HG03064 (cell line): ENCODE measurements around the gene TPM4.

Experiments
- ATAC-seq: cut with Tn5 transposase; IDR thresholded peaks from one replicate; pipeline ENCODE4 v1.9.1; 2021; ENCODE audit warnings: low read depth; ENCODE audit not compliant: unreplicated experiment

The TPM4 gene

DNA sequence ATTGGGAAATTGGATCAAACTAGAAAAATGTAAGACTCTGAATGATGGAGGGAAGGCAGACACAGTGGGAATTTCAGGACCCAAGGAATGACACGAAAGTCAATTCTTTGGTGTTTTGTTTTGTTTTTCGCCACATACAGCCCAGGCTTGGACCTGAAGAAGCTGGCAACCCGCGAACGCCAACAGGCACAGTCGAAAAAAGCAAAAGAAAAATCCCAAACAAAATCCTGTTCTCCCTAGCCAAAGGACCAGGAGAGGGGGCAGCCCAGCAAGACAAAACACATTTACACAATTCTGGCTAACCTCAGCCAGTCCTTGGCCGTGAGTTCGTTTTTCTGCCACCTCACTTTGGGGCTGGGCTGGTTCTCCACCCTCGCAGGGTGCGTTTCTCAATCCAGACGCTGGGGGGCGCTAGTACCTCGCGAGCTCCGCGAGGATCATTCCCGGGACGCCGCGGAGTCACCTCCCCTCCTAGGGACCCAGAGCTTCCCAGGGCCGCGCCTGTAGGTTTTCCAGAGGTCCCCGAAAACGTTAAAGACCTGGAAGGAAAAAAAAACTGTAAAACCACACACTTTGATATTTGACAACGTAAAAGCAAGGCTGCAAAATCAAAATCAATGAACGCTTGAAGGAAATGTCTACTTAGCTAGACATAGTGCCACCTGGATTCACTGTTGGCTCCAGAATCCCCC, 34.9 kb upstream of the TPM4 start:
- no peak for ATAC-seq

DNA sequence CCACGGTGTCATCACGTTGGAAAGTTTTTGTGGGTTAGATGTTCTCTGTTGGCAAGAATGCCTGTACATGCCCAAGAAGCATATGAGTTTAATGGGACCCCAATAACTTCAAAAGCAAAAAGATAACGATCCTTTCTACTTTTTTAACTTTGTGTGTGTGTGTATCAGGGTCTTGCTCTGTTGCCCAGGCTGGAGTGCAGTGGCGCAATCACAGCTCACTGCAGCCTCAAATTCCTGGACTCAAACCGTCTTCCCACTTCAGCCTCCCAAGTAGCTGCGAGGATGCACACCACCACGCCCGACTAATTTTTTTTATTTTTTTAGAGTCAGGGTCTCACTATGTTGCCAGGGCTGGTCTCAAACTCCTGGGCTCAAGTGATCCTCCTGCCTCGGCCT, 34.3 kb upstream of the TPM4 start:
- ATAC-seq: no peak

DNA sequence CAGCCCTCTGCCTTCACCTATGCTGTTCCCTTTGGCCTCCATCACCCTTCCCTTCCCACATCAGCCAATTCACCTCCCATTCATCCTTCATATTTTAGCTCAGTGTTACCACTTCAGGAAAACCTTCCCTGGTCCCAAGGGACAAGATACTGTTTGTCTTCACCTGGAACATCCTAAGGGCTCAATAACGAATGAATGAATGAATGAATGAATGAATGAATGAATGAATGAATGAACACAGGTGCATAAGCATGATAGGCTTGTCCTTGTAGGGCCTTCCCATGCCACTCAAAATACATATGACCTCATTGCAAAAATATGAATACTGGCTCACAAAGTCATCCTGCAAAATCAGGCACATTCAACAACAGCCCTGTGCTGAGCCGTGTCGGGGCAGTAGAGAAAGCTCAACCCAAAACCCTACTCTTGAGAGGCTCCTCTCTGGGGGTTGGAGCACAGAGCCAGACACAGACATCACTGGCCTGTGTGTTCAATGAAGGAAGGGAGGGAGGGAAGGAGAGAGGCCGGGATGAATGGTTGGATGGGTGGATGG, 33.7 kb upstream of the TPM4 start:
- no peak for ATAC-seq

DNA sequence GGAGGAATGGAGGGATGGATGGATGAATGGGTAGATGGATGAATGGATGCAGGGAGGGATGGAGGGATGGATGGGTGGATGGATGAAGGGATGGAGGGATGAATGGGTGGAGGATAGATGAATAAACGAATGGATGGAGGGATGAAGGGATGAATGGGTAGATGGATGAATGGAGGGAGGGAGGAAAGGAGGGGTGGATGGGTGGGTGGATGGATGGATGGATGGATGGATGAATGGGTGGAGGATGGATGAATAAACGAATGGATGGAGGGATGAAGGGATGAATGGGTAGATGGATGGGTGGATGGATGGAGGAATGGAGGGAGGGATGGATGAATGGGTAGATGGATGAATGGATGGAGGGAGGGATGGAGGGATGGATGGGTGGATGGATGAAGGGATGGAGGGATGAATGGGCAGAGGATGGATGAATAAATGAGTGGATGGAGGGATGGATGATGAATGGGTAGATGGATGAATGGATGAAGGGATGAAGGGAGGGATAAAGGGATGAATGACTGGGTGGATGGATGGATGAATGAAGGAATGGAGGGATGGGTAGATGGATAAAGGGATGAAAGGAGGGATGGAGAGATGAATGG, 33.0 kb upstream of the TPM4 start:
- ATAC-seq: no peak

DNA sequence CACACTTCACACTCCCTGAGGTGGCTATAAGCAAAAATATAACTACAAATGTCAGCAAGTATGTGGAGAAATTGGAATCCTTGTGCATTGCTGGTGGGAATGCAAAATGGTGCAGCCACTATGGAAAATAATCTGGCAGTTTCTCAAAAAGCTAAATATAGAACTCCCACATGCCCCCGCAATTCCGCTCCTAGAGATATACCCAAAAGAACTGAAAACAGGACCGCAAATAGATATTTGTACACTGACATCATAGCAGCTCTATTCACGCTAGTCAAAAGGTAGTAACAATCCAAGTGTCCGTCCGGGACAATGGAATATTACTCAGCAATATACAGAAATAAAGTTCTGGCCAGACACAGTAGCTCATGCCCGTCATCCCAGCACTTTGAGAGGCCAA, 31.5 kb upstream of the TPM4 start:
- no peak for ATAC-seq

DNA sequence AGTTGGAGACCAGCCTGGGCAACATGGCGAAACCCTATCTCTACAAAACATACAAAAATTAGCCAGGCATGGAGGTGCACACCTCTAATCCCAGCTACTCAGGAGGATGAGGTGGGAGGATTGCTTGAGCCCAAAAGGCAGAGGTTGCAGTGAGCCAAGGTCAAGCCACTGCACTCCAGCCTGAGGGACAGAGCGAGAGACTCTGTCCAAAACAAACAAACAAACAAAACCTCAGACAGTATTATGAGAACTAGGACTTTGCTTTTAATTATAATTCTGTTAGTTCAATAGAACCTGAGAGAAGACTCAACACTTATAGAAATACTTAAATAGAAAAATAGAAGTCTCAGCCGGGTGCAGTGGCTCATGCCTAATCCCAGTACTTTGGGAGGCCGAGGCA, 31.1 kb upstream of the TPM4 start:
- no peak for ATAC-seq

DNA sequence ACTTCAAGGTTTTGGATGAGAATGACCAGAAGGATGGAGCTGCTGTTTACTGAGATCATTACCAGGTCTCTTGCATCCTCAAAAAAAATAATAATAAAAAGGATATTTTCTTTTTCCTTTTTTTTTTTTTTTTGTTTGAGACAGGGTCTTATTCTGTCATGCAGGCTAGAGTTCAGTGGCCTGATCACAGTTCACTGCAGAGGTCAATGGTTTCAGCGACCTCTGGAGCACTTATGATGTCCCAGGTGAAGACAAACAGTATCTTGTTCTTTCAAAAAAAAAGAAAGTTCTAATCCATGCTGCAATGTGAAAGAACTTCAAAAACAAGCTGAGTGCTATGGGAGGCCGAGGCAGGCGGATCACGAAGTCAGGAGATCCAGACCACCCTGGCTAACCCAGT, 30.4 kb upstream of the TPM4 start:
- ATAC-seq: no peak

DNA sequence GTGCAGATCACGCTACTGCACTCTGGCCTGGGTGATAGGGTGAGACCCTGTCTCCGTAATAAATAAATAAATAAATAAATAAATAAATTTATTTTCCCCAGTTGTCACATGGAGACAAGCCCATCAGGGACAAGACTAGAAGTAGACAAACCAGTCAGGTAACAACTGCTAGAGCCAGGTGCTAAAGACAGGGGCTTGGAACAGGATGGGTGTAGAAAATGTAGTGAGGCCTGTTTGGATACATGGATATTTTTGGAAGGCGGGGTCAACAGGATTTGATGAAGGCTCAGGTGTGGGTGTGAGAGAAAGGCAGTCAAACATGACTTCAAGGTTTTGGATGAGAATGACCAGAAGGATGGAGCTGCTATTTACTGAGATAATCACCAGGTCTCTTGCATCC, 27.7 kb upstream of the TPM4 start:
- no peak for ATAC-seq

DNA sequence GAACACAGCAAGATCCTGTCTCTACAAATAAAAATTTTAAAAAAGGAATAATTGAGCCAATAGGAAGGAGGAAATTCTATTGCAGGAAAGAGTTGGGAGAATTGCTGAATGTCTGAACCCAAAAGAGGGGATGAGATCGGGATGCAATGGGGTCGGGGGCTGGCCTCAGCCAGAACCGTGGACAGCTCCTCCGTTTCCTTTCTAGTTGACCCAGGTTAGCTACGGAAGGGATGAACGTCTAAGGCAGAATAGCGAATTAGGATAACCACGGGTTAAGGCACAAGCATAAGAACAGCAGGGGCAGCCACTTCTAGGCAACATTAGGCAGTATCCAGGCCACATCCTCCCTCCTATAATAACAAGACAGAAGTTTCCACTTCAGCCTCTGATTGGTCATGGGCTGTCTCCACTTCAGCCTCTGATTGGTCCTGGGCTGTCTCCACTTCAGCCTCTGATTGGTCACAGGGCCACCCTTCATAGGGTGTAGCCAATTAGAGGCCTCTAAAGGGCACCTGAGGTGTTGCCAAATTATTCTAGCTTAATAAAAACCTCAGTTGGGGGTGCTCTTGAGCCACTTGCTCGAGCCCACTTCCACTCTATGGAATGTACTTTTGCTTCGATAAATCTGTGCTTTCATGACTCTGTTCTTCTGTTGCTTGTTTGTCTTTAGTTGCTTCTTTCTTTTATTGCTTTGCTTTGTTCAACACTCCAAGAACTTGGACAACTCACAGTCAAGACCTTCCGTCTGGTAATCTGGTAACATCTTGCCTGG, 24.9 kb upstream of the TPM4 start:
- no peak for ATAC-seq

DNA sequence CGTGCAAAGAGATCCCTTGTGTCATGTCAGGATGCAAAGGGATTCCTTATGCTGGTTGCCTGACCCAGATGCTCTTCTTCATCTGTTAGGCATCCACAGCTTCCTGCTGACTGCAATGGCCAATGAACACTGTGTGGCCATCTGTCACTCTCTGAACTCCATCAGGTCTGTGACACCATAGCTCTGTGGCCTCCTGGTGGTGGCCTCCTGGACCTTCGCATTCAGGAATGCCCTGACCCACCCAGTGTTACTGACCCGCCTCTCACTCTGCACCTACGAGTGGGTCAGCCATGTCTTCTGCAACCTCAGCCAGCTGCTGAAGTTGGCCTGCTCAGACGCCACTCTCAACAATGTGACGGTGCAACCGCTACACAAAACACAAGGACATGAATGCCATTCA, 23.9 kb upstream of the TPM4 start:
- ATAC-seq: no peak

DNA sequence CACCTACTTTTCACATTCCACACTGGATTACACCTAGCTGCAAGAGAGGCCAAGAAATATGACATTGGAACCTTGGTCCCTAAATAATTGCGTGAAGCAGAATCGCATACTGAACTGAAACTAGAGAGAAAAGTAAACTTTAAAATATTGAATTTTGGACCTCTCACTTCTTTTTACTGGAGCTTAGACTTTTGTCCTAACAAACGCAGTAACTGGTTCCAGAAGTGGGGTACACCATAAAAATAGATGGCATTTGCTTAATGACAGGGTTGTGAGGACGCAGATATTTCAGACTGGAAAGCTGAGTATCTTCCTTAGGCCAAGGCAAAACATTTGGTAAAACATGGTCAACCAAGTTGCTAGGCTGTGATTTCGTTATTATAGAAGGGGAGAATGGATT, 19.2 kb upstream of the TPM4 start:
- no peak for ATAC-seq

DNA sequence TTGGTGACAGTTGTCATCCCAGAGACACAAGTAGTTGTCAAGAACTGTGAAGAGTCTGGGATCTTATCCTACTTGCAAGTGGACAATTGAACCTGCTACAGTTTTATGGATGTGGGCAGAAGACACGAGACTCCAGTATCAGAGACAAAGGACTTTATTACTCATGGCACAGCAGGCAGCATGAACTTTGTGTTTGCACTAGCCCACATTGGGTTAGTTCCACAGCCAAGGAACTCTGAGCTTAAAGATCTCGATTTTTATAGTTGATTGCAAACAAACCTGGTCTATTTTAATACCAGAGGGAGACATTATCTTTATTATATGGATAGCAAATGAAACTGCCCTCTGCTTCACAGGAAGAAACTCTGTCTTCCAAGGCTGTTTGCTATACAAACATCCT, 16.0 kb upstream of the TPM4 start:
- no peak for ATAC-seq

DNA sequence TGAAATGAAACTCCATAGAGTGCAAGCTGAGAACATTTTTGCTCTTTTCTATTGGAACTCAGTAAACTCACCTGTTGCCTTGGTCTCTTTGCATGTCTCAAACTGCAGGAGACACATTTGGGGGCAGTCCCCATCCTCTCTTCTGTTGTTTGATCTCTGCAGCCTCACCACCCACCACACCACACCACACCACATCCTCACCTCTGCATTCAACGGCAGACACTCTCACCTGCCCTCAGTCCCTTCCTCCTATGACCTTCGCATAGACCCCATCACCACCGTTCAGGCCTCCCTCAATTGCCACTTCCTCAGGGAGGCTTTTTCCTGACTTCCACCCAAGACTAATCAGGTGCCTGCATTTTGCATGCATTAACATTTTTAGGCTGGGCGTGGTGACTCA, 14.4 kb upstream of the TPM4 start:
- no peak for ATAC-seq

DNA sequence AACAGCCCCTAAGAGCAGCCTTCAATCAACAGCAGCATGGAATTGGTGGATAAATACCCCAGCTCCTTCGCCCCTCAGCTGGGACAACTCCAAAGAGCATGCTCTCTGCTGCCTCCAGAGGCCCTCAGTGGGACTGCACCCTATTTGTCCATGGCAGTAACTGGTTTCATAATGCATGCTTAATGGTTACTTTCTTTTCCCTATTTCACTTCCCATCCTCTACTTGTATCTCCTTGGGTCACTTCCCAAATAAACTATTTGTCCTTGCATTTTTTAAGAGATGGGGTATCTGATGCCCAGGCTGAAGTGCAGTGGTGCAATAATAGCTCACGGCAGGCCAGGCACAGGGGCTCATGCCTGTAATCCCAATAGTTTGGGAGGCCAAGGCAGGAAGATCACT, 13.5 kb upstream of the TPM4 start:
- no peak for ATAC-seq

DNA sequence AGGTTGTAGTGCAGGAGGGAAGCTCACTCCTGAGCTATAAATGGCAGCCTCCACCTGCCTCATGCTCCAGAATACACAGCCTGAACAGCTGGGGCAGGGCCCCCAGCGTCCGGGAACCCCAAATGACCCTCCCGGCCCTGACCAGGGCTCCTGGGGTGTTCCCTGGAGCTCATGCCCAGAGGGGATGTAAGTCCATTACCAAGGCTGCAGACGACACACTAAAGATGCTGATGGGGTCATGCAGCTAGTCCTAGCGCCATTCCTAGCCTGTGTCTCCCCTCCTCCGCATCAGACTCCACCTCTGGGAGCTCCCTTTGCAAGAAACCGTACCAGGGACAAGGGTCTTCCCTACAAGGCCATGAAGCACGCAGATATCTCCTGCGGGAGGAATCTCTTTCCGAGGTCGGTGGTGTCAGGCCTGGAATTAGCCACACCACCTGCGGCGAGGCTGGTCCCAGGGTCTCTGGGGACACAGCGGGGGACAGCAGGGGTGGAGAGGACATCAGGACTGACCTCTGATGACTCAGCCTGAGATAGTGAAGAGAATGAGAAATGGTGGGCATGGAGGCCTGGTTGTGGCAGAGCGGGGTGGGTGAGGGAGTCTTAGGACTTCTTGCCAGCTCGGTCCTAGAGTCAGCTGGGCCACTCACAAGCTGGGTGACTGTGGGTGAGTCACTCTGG, 11.9 kb upstream of the TPM4 start:
- ATAC-seq: no peak

DNA sequence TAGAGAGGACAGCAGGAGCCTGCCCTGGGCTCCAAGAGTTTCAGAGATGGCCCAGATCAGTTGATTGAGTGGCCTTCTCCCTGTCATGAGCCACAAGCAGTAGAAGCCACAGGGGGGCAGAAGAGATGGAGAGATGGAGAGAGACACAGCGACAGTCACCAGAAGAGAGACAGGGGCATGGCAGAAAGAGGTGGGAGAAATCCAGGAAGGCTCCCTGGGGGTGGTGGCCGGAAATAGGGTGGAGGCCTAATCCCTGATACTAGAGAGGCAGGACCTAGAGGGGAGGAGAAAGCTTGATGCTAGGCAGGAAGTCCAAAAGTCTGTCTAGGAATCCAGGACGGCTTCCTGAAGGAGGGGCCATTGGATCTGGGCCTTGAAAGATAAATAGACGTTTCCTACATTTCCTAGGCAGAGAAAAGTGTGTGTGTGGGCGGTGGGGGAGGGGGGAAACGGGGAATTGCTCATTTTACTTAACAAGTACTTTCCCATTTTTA, 9.6 kb upstream of the TPM4 start:
- no peak for ATAC-seq

DNA sequence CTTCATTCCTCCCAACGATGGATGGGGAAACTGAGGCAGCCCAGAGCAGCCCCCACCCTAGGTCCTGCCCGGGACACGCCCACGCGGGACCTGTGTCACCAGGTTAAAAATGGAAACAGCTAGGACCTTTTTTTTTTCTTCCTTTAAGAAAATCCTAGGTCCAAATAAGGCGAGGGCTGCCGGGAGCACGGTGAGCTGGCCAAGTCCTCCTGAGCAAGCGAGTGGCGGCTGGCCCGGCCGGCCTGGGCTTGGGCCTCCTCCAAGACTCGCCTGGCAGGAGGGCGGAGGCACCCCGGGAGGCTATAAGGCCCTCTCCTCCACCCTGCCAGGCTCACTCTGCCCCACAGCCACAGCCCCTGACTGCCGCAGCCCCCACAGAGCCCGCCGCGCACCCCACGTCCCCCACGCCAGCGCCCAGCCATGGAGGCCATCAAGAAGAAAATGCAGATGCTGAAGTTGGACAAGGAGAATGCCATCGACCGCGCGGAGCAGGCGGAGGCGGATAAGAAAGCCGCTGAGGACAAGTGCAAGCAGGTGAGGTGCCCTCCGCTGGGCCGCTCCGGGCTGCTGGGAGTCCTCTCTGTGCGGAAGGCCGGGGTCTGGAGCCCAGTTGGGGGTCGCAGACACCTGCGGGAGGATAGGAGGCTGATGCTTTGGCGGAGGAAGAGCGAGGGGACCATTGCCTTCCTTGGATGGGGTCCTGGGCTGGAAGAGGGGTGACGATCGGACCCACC, 8.9 kb upstream of the TPM4 start:
- ATAC-seq: no peak

DNA sequence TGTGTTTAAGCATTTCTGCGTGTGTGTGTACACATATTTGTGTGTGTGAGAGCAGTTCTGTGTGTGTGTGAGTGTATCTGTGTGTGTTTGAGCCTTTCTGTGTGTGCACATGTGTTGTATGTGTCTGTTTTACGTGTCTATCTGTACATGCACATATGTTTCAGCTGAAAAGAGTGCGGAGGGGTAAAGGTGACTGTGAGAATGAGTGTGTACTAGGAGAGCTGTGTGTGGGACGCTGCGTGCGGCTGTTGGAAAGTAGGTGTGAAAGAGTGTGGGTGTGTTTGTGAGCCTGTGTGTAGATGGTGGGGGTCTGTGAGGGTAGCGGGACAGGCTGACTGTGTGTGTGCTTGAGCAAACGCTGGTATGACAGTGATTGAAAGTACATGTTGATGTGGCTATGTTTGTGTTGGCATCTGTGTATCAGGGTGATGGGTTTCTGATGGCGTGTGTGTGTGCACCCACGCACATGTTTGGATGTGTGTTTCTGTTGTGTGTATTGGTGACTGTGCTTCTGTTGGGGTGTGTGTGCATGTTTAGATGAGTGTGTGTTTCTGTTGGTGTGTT, 7.5 kb upstream of the TPM4 start:
- ATAC-seq: no peak

DNA sequence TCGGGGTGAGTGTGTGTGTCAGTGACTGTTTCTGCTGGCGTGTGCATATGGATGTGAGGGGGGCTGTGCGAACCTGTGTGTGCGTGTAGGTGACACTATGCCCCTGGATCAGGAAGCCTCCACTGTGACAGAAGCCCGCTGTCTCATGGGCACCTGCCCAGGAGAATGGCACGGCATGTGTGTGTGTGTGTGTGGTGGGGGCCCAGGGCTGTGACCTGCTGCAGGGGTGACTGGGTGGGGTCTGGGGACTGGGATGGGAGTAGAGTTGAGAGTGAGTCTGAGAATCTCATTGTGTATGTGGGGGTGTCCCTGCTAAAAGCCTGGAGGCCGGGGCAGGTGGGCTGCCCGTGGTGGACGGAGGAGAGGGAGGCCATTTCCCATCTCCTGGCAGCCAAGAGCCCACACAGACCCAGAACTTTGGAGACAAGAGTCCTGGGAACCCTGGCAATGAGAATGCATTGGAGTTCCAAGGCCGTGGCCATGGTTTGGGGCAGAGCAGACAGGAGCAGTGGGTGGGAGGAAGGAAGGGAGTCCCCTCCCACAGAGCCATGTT, 6.4 kb upstream of the TPM4 start:
- ATAC-seq: no peak
